ENCODE measurements around the gene ZNF414. TPM values are rescaled to one million over a fixed set of nuclear protein-coding genes. Genes with fewer than 3 reads are reported as not detected.

The ZNF414 gene
- total and polyA plus RNA-seq, 9 of the 15 experiments (the other 6 are each of a cell fraction or from before 2014, with no cell fraction given): 0.03 to 27.2 (median 2.2) TPM; not detected in 2

DNA sequence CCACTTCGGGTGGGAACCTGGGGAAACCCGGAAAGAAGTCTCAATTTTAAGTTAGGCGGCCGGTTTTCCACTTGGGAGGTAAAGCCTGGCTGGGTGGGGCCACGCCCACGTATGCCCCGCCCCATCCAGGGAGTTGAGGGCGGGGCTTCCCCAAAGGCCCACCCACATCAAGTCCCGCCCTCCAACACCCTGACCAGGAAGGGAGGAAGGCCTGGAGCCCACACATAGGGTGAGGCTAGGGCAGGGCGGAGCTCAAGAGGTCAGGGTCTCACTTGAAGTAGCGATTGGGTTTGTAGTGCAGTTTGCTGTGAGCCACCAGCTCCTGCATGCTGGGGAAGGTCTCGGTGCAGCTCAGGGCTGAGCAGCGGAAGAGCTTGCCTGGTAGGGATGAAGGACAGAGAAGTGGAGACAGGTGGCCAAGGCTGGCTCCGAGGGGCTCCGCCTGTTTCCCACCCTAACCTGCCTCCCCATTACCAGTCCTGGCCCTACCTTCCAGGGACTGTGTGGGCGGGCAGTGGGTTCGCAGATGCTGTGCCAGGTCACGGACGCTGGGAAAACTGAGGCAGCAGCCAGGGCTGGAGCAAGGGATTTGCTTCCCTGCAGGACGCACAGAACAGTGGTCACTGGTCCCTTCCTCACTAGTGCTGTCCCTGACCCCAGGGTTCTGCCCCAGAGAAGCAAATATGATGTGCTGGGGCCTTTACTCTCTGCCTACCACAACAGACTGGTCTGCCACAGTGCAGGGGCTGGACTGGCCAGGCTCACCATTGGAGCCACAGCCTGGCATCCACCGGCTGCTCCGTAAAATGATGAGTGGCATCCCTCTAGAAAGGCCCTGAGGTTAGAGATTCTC is 1.6 kb downstream of the ZNF414 start (continued):
- TF ChIP-seq U2AF1 (optimal IDR thresholded peaks at IDR 0.05; ENCODE audit: low read depth, low read length): no peak
- TF ChIP-seq MCM5 (IDR thresholded peaks at IDR 0.05; ENCODE audit: low read depth): no peak
- no peak for TF ChIP-seq SRSF9 (IDR thresholded peaks at IDR 0.05; ENCODE audit: borderline replicate concordance, low read depth, low read length)
- TF ChIP-seq BRD9 (IDR thresholded peaks at IDR 0.05; ENCODE audit: low read depth, partially characterized antibody): no peak
- no peak for TF ChIP-seq MYBL2 (IDR thresholded peaks at IDR 0.05; ENCODE audit: low read depth)
- TF ChIP-seq MYBL2 (CRISPR knock-in tag; IDR thresholded peaks at IDR 0.05; ENCODE audit: borderline replicate concordance): no peak
- TF ChIP-seq, protein P1, sequence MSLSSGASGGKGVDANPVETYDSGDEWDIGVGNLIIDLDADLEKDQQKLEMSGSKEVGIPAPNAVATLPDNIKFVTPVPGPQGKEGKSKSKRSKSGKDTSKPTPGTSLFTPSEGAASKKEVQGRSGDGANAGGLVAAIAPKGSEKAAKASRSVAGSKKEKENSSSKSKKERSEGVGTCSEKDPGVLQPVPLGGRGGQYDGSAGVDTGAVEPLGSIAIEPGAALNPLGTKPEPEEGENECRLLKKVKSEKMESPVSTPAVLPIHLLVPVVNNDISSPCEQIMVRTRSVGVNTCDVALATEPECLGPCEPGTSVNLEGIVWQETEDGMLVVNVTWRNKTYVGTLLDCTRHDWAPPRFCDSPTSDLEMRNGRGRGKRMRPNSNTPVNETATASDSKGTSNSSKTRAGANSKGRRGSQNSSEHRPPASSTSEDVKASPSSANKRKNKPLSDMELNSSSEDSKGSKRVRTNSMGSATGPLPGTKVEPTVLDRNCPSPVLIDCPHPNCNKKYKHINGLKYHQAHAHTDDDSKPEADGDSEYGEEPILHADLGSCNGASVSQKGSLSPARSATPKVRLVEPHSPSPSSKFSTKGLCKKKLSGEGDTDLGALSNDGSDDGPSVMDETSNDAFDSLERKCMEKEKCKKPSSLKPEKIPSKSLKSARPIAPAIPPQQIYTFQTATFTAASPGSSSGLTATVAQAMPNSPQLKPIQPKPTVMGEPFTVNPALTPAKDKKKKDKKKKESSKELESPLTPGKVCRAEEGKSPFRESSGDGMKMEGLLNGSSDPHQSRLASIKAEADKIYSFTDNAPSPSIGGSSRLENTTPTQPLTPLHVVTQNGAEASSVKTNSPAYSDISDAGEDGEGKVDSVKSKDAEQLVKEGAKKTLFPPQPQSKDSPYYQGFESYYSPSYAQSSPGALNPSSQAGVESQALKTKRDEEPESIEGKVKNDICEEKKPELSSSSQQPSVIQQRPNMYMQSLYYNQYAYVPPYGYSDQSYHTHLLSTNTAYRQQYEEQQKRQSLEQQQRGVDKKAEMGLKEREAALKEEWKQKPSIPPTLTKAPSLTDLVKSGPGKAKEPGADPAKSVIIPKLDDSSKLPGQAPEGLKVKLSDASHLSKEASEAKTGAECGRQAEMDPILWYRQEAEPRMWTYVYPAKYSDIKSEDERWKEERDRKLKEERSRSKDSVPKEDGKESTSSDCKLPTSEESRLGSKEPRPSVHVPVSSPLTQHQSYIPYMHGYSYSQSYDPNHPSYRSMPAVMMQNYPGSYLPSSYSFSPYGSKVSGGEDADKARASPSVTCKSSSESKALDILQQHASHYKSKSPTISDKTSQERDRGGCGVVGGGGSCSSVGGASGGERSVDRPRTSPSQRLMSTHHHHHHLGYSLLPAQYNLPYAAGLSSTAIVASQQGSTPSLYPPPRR (CRISPR knock-in tag; IDR thresholded peaks at IDR 0.05; ENCODE audit: borderline replicate concordance): no peak
- no peak for TF ChIP-seq SETDB1 (IDR thresholded peaks at IDR 0.05; ENCODE audit: low read length)
- TF ChIP-seq TCF7L2 (IDR thresholded peaks at IDR 0.05; ENCODE audit: low read depth, low read length): no peak
- no peak for TF ChIP-seq ZNF766 (CRISPR knock-in tag; conservative IDR thresholded peaks at IDR 0.05)
- no peak for TF ChIP-seq ILK (tag; IDR thresholded peaks at IDR 0.05; ENCODE audit: borderline replicate concordance, low read depth)
- TF ChIP-seq ZC3H4 (CRISPR knock-in tag; IDR thresholded peaks at IDR 0.05; ENCODE audit: borderline replicate concordance): 0 out of 2 replicates have a peak, but pooled peaks have one; percentile 30
- no peak for TF ChIP-seq ZNF175 (CRISPR knock-in tag; IDR thresholded peaks at IDR 0.05; ENCODE audit: low read depth)
- 0 out of 2 replicates have a peak, but pooled peaks have one; percentile 27 for TF ChIP-seq POLR2A (conservative IDR thresholded peaks at IDR 0.05)
- no peak for TF ChIP-seq SNRNP70 (optimal IDR thresholded peaks at IDR 0.05; ENCODE audit: low read depth, low read length)
- no peak for TF ChIP-seq ARID1B (IDR thresholded peaks at IDR 0.05)
- TF ChIP-seq ZNF282 (CRISPR knock-in tag; IDR thresholded peaks at IDR 0.05): no peak
- TF ChIP-seq NFYB (IDR thresholded peaks at IDR 0.05; ENCODE audit: extremely low read depth, insufficient read length): no peak
- TF ChIP-seq, protein P2, sequence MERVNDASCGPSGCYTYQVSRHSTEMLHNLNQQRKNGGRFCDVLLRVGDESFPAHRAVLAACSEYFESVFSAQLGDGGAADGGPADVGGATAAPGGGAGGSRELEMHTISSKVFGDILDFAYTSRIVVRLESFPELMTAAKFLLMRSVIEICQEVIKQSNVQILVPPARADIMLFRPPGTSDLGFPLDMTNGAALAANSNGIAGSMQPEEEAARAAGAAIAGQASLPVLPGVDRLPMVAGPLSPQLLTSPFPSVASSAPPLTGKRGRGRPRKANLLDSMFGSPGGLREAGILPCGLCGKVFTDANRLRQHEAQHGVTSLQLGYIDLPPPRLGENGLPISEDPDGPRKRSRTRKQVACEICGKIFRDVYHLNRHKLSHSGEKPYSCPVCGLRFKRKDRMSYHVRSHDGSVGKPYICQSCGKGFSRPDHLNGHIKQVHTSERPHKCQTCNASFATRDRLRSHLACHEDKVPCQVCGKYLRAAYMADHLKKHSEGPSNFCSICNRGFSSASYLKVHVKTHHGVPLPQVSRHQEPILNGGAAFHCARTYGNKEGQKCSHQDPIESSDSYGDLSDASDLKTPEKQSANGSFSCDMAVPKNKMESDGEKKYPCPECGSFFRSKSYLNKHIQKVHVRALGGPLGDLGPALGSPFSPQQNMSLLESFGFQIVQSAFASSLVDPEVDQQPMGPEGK (CRISPR knock-in tag; IDR thresholded peaks at IDR 0.05; ENCODE audit: borderline replicate concordance): no peak
- peak; percentile 92 for TF ChIP-seq KLF13 (tag; IDR thresholded peaks at IDR 0.05; ENCODE audit: borderline replicate concordance, low read depth)
- no peak for TF ChIP-seq BRCA1 (IDR thresholded peaks at IDR 0.05)
- TF ChIP-seq BRCA1 (CRISPR knock-in tag; IDR thresholded peaks at IDR 0.05): 0 out of 2 replicates have a peak, but pooled peaks have one; percentile 64
- peak; percentile 43; the same call in 1 of the 2 replicates for TF ChIP-seq CBX5 (IDR thresholded peaks at IDR 0.05; ENCODE audit: borderline replicate concordance, low read depth)

Data from K562 (cell line).